Measurements from ENCODE around the gene PRX.
"Not testable (repeated sequence)": the region's sequence is repeated elsewhere in the genome, so short reads cannot be mapped to it uniquely, and the experiment has no call there.

Gene PRX

GRCh38 chr19:40414542-40415535 lies 1.7 kb upstream of the PRX start:
- DNase-seq (ENCODE audit: low spot score): peak; percentile 3

DNA sequence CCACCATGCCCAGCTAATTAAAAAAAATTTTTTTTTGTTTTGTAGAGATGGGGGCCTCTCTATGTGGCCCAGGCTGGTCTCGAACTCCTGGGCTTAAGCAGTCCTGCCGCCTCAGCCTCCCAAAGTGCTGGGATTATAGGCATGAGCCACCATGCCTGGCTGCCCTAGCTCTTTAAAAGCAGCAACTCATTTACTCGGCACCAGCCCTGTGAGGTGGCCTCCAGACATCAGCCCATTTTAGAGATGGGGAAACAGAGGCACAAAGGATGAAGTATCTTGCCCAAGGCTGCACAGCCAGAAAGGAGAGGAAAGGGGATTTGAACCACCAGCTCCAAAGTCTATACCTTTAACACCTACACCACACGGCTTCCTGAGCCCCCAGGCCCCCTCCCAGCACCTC lies 312 bp downstream of the PRX start:
- DNase-seq (ENCODE audit: low spot score): no peak

DNA sequence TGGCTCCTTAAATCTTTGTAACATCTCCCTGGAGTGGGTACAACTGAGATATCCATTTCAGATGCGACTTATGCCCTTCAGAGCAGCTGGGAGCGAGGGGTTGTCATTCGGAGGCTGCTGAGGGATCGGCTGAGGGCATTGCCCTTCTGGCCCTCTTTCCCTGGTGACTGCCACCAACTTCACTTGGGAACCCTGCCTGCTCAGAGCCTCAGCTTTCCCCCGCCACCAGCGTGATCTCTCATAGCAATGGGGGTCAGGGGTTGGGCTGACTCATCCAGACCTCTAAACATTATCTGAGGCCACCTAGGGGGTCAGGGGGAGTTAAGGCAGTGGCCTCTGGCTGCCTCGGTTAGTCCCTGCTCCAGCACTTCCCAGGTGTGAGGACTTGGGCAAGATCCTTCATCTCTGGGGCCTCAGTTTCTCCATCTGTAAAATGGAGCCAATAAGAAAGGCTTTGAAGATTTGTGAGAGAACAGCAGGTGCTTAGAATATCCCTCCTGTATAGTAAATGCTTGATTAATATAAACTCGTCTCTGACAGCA lies 1.1 kb downstream of the PRX start:
- peak; percentile 8 for DNase-seq (ENCODE audit: low spot score)

- DNase-seq (ENCODE audit: low spot score): peak; percentile 10
Measured at GRCh38 chr19:40411125-40411842, 1.9 kb downstream of the PRX start.

DNA sequence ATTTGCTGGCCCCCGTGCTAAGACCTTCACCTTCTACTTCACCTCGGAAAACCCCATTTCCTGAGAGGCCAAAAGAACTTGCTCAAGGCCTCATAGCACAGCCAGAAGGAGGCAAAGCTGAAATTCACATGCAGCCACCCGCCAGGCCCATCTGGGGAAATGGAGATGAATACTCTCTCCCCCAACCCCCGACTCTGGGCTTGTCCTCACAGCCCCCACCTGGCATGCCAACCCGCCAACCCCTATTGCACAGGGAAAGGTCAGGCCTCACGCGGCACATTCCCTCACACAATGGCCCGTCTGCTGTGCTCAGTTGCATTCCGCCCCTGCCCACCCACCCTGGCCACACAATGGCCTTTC lies 3.2 kb downstream of the PRX start:
- no peak for DNase-seq (ENCODE audit: low spot score)

DNA sequence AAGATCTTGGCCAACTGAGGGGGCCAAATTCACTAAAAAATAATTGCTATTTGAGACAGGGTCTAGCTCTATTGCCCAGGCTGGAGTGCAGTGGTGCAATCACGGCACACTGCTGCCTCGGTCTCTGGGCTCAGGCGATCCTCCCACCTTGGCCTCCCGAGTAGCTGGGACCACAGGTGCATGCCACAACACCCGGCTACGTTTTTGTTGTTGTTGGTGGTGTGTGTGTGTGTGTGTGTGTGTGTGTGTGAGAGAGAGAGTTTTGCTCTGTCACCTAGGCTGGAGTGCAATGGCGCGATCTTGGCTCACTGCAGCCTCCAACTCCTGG lies 4.6 kb downstream of the PRX start:
- DNase-seq (ENCODE audit: low spot score): not testable (repeated sequence)

- no peak for DNase-seq (ENCODE audit: low spot score)
Measured at GRCh38 chr19:40407714-40408597, 5.2 kb downstream of the PRX start.

DNA sequence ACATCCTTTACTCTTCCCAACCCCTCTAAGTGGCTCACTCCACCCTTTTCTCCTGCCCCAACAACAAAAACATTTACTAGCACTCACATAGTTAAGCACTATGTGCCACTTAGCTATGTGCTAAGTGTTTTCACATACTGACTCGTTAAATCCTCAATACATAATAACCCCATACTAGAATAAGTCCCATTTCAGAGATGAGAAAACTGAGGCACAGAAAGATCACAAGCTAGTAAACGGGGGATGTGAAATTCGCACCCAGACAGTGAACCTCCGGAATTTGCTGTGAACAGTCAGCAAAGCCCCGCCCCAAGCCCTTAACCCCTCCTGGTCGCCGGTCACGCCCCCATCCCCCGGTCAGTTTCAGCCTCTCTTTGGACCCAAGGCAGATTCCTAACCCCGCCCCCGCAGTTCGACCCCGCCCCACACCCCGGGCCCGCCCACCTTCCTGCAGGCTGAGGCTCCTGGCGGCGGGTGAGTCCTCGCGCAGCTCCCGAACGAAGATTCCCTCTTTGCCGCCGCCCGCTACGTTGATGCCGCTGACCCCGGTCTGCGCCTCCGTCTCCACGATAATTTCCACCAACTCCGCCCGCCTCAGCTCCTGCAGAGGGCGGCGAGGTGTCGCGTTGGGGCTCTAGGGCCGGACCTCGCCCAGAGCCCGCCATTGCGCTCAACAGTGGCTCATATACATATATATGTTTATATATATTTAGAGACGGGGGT lies 9.8 kb downstream of the PRX start:
- peak; percentile 98 for DNase-seq (ENCODE audit: low spot score)

- DNase-seq (ENCODE audit: low spot score): no peak
Measured at GRCh38 chr19:40400559-40400958, 12.6 kb downstream of the PRX start.

DNA sequence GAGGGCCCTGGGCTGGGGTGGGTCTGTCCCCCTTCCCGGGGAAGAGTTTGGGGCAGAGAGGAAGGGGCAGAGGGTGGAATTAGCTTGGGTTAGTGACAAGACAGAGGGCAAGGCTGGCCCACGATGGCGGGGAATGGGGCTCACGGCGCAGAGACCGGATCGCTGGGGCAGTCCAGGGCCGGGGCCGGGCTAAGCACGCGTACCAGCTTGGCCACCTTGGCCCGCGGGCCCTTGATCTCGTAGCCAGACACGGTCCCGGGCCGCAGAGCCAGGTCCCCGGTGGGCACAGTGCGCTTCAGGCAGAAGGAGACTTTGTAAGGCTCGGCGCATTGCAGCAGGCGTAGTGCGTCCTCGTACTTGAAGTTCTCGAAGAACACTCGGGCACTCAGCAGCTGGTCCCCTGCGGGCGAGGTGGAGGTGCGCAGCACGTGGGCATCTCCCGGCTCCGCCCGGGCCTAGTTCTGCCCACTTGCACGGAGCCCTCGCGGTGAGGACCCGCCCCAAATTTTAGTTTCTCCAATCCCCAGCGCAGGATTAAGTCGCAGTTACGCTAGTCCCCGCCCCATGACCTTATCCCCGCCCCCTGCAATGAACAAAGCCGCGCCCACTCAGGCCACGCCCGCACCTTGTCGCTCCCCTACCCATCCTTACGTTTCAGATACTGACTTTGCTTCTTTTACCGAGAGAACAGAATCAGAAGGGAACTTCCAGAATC lies 14.6 kb downstream of the PRX start:
- DNase-seq (ENCODE audit: low spot score): no peak

- DNase-seq (ENCODE audit: low spot score): no peak
Measured at GRCh38 chr19:40397568-40397906, 15.6 kb downstream of the PRX start.

DNA sequence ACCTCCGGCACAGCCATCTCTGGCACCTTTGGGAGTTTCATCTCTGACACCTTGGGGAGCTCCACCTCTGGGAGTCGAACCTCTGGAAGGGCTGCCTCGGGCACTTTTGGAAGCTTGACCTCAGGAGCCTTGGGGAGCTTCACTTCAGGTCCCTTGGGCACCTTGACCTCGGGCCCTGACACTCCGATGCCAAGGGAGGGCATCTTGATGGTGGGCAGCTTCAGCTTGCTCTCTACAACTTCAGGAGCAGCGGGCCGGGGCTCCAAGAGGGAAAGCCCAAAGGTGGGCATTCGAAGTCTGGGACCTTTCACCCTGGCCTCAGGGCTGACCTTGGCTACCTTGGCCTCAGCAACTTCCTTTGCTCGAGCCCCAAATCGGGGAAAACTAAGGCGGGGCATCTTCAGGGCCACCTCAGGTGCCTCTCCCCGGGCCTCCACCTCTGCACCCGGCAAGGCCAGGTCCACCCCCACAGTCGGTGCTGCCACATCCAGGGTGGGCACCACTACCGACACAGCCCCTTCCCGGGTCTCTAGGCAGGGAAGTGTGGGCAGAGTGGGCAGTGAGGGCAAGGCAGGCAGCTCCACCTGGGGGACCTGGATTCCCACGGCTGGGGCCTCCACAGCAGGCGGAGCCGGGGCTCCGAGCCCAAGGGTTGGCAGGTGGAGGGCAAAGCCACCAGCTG lies 16.2 kb downstream of the PRX start:
- DNase-seq (ENCODE audit: low spot score): no peak

- no peak for DNase-seq (ENCODE audit: low spot score)
Measured at GRCh38 chr19:40395956-40396355, 17.2 kb downstream of the PRX start.

DNA sequence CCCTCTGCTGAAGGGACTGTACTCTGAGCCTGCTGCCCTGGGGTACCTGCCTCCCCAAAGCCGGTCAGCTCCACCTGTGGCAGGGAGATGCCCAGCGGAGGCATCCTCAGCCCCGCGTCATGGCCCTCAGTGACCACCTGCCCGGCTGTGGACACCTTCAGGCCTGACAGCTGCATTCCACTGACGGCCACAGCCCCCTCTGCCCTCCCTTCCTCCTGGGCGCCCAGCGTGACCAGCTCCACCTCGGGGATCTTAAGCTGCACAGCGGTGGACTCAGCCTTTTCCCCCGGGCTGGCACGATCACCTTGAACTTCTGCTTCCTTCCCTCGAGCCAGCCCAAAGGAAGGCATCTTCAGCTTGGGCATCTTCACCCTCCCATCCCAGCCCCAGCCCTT lies 18.4 kb downstream of the PRX start:
- no peak for DNase-seq (ENCODE audit: low spot score)

GRCh38 chr19:40393894-40394815 lies 19.0 kb downstream of the PRX start:
- no peak for DNase-seq (ENCODE audit: low spot score)

DNA sequence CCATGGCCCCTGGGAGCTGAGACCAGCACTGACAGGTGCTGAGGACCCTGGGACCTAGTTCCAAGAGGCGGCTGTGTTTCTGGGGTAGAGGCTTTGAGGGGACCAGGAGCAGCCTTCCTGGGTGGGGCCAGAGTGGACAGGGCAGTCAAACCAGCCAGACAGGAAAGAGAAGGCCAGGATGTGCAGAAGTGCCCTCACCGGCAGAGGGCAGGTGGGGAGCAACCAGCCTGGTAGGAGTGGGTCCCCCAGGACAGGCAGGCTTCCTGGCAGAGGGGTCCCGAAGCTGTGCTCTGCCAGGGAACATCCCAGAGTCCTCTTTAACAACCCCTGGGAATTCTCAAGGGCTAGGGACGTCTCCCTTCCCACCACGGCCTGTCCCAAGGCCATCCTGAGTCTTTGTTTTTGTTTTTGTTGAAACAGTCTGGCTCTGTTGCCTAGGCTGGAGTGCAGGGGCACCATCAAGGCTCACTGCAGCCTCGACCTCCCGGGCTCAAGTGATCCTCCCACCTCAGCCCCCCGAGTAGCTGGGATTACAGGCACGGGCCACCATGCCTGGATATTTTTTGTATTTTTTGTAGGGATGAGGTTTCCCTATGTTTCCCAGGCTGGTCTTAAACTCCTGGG lies 20.2 kb downstream of the PRX start:
- no peak for DNase-seq (ENCODE audit: low spot score)

- DNase-seq (ENCODE audit: low spot score): no peak
Measured at GRCh38 chr19:40392123-40392522, 21.1 kb downstream of the PRX start.

- DNase-seq (ENCODE audit: low spot score): no peak
Measured at GRCh38 chr19:40390084-40390742, 23.0 kb downstream of the PRX start, which contains the start of gene HIPK4. HIPK4 (minus strand) TSS chr19:40390181; CDS start chr19:40389902, 279 bp downstream.

Data from HuH-7.5 (cell line).